H1 (cell line): ENCODE measurements around the gene IRGQ. TPM values are rescaled to one million over a fixed set of nuclear protein-coding genes. Genes with fewer than 3 reads are reported as not detected.

Source experiments
- CTCF ChIA-PET: fragments of 300-600 bp; sonication (Branson Sonifier 250); formaldehyde crosslinking; loops from one replicate; lab custom pipeline; 2021; ENCODE audit not compliant: partially characterized antibody; lab: Charles Lee
- POLR2A ChIA-PET: fragments of 300-600 bp; sonication (Branson Sonifier 250); formaldehyde crosslinking; loops from one replicate; lab custom pipeline; 2021; ENCODE audit warnings: inconsistent platforms; ENCODE audit not compliant: partially characterized antibody; lab: Charles Lee
- DNase-seq, 2 experiments: peaks; one replicate each; pipeline versions ENCODE4 v3.0.0 to v3.0.0-alpha.2; 2010 to 2022; ENCODE audit warnings: low spot score in 2 of 2, low read depth in 1 of 2, mixed read lengths in 1 of 2
- FAIRE-seq: peaks from 2 replicates; lab custom pipeline; 2011; peaks lifted over from hg19 to GRCh38; lab: Jason Lieb, UNC
- H2AFZ ChIP-seq: 2 replicates; pipeline ENCODE4 v1.8.1; 2012; ENCODE audit warnings: low read length, inconsistent platforms
- H2AK5ac ChIP-seq: 2 replicates; pipeline ENCODE4 v1.6.1; 2013; ENCODE audit warnings: low read depth, low read length
- H2BK120ac ChIP-seq: replicated peaks from 2 replicates; pipeline ENCODE3; 2013; ENCODE audit warnings: low read depth, low read length, inconsistent platforms
- H2BK12ac ChIP-seq: 2 replicates; pipeline ENCODE4 v1.6.1; 2013; ENCODE audit warnings: low read depth, low read length
- H2BK15ac ChIP-seq: 2 replicates; pipeline ENCODE4 v1.6.1; 2013; ENCODE audit warnings: low read length
- H2BK20ac ChIP-seq: 2 replicates; pipeline ENCODE4 v1.6.1; 2013; ENCODE audit warnings: low read length
- H2BK5ac ChIP-seq: 2 replicates; pipeline ENCODE4 v1.6.1; 2013; ENCODE audit warnings: low read depth, low read length
- H3K14ac ChIP-seq: 2 replicates; pipeline ENCODE4 v1.6.1; 2013; ENCODE audit warnings: inconsistent platforms; ENCODE audit not compliant: insufficient read length
- H3K18ac ChIP-seq: 2 replicates; pipeline ENCODE4 v1.6.1; 2013; ENCODE audit warnings: low read length; ENCODE audit errors: extremely low read depth
- H3K23ac ChIP-seq: 2 replicates; pipeline ENCODE4 v1.6.1; 2013; ENCODE audit warnings: inconsistent platforms; ENCODE audit not compliant: insufficient read length
- H3K23me2 ChIP-seq: 2 replicates; pipeline ENCODE4 v1.6.1; 2013; ENCODE audit warnings: low read depth, low read length
- H3K27ac ChIP-seq: 2 replicates; pipeline ENCODE4 v1.6.1; 2011; ENCODE audit warnings: low read depth, low read length, inconsistent platforms
- H3K27me3 ChIP-seq, 4 experiments: replicated peaks in 1 of 4; 1 replicate in 1 of 4; 2 replicates in 3 of 4; pipeline versions ENCODE4 v1.6.1 to v1.8.1; 2011 to 2013; ENCODE audit warnings: low read length in 3 of 4, mild to moderate bottlenecking in 3 of 4, inconsistent platforms in 2 of 4, mixed read lengths in 2 of 4, moderate library complexity in 1 of 4; ENCODE audit not compliant: control insufficient read depth in 3 of 4, insufficient read depth in 3 of 4; ENCODE audit errors: extremely low read depth in 1 of 4
- H3K36me3 ChIP-seq, 4 experiments: 2 replicates each; pipeline versions ENCODE4 v1.6.1 to v1.8.1; 2011 to 2013; ENCODE audit warnings: mild to moderate bottlenecking in 4 of 4, low read length in 3 of 4, moderate library complexity in 2 of 4, control low read depth in 1 of 4, inconsistent platforms in 1 of 4; ENCODE audit not compliant: insufficient read depth in 4 of 4, control insufficient read depth in 2 of 4
- H3K4ac ChIP-seq: replicated peaks from 2 replicates; pipeline ENCODE3; 2013; ENCODE audit warnings: low read length, low read depth, mixed read lengths, inconsistent platforms; ENCODE audit not compliant: insufficient read length
- H3K4me1 ChIP-seq, 4 experiments: replicated peaks in 1 of 4; 1 replicate in 1 of 4; 2 replicates in 3 of 4; pipeline versions ENCODE4 v1.6.1 to v1.8.1; 2011 to 2013; ENCODE audit warnings: low read length in 3 of 4, inconsistent platforms in 2 of 4, mixed read lengths in 1 of 4; ENCODE audit not compliant: insufficient read depth in 4 of 4, control insufficient read depth in 3 of 4
- H3K4me2 ChIP-seq, 2 experiments: 2 replicates each; pipeline versions ENCODE4 v1.6.1 to v1.8.1; 2011 to 2013; ENCODE audit warnings: low read depth in 2 of 2, low read length in 2 of 2, control low read depth in 1 of 2, inconsistent platforms in 1 of 2, mild to moderate bottlenecking in 1 of 2; ENCODE audit not compliant: insufficient read depth in 1 of 2
- H3K4me3 ChIP-seq, 4 experiments: fragments of 200-600, 300-600 bp in 1 of 4; sonication (generic), shearing (Covaris generic), sonication (Bioruptor Twin) in 1 of 4; 2 replicates each; pipeline versions ENCODE4 v1.5.1 to v1.8.1; 2011 to 2016; ENCODE audit warnings: low read length in 4 of 4, low read depth in 3 of 4, control low read depth in 2 of 4, inconsistent platforms in 2 of 4, mild to moderate bottlenecking in 2 of 4, mixed read lengths in 1 of 4, moderate library complexity in 1 of 4; ENCODE audit not compliant: insufficient read depth in 2 of 4; ENCODE audit errors: extremely low read depth in 1 of 4
- H3K56ac ChIP-seq: replicated peaks from 2 replicates; pipeline ENCODE3; 2013; ENCODE audit warnings: low read depth, mild to moderate bottlenecking, mixed read lengths, low read length, inconsistent platforms; ENCODE audit not compliant: insufficient read length
- H3K79me1 ChIP-seq: 2 replicates; pipeline ENCODE4 v1.6.1; 2013; ENCODE audit warnings: low read depth, low read length, control low read depth
- H3K79me2 ChIP-seq, 2 experiments: 2 replicates each; pipeline versions ENCODE4 v1.6.1 to v1.8.1; 2012 to 2013; ENCODE audit warnings: low read length in 2 of 2, mild to moderate bottlenecking in 2 of 2, inconsistent platforms in 1 of 2; ENCODE audit not compliant: insufficient read depth in 2 of 2, control insufficient read depth in 1 of 2
- H3K9ac ChIP-seq, 4 experiments: replicated peaks in 1 of 4; 1 replicate in 1 of 4; 2 replicates in 3 of 4; pipeline versions ENCODE4 v1.6.1 to v1.8.1; 2011 to 2013; ENCODE audit warnings: low read depth in 3 of 4, low read length in 3 of 4, control low read depth in 2 of 4, mild to moderate bottlenecking in 2 of 4, moderate library complexity in 2 of 4, inconsistent platforms in 1 of 4; ENCODE audit errors: extremely low read depth in 1 of 4
- H3K9me3 ChIP-seq, 2 experiments: 2 replicates each; pipeline versions ENCODE4 v1.6.1 to v1.8.1; 2012 to 2013; ENCODE audit warnings: mild to moderate bottlenecking in 2 of 2, moderate library complexity in 2 of 2, control low read depth in 1 of 2, inconsistent platforms in 1 of 2, low read depth in 1 of 2, low read length in 1 of 2, mixed read lengths in 1 of 2; ENCODE audit not compliant: insufficient read depth in 2 of 2
- H4K20me1 ChIP-seq, 2 experiments: replicated peaks in 1 of 2; 2 replicates each; pipeline versions ENCODE3 to v1.8.1; 2011 to 2013; ENCODE audit warnings: inconsistent platforms in 2 of 2, low read length in 2 of 2, mild to moderate bottlenecking in 1 of 2; ENCODE audit not compliant: insufficient read depth in 2 of 2, control insufficient read depth in 1 of 2
- H4K5ac ChIP-seq: 2 replicates; pipeline ENCODE4 v1.6.1; 2013; ENCODE audit warnings: low read length, low read depth, mixed read lengths, inconsistent platforms; ENCODE audit not compliant: insufficient read length
- H4K8ac ChIP-seq: 2 replicates; pipeline ENCODE4 v1.8.0; 2013; ENCODE audit warnings: mild to moderate bottlenecking, moderate library complexity, low read length, inconsistent platforms; ENCODE audit not compliant: insufficient read depth; ENCODE audit errors: extremely low read depth
- H4K91ac ChIP-seq: replicated peaks from 2 replicates; pipeline ENCODE3; 2013; ENCODE audit warnings: low read length, mixed read lengths, inconsistent platforms; ENCODE audit not compliant: insufficient read length
- CBX5 ChIP-seq: fragments of 300-800, 300-1000 bp; sonication (generic); IDR thresholded peaks from 2 replicates; pipeline ENCODE4 v1.7.1; 2016; ENCODE audit warnings: antibody characterized with exemption, low read length, low read depth
- CREB1 ChIP-seq: IDR thresholded peaks from 2 replicates; pipeline ENCODE4 v1.6.1; 2012; ENCODE audit warnings: inconsistent platforms
- HDAC2 ChIP-seq, 2 experiments: fragments of 300-600 bp in 1 of 2; sonication (generic) in 1 of 2; IDR thresholded peaks; 2 replicates each; pipeline ENCODE4 v1.6.1; 2011 to 2012; ENCODE audit warnings: low read depth in 2 of 2, low read length in 2 of 2, mild to moderate bottlenecking in 2 of 2, moderate library complexity in 2 of 2, borderline replicate concordance in 1 of 2, inconsistent platforms in 1 of 2
- KDM5A ChIP-seq: fragments of 200-600 bp; IDR thresholded peaks from 2 replicates; pipeline ENCODE4 v1.7.1; 2012; ENCODE audit warnings: mild to moderate bottlenecking, low read length, inconsistent platforms, mixed read lengths
- TBP ChIP-seq: IDR thresholded peaks from 2 replicates; pipeline ENCODE4 v1.6.1; 2011; ENCODE audit warnings: low read depth, low read length, improper control_type of control experiment
- WGBS, 2 experiments: shearing (Covaris generic) in 1 of 2; methylation state at CpG; one replicate each; pipeline versions ENCODE4 v1.1.6 to v1.1.7; 2013 to 2015; ENCODE audit warnings: low lambda C conversion rate in 2 of 2, mixed read lengths in 2 of 2, inconsistent platforms in 1 of 2, low coverage in 1 of 2, missing lambda C conversion rate in 1 of 2; ENCODE audit not compliant: insufficient replicate concordance in 2 of 2, insufficient coverage in 1 of 2, insufficient read length in 1 of 2; ENCODE audit errors: extremely low coverage in 1 of 2, missing lambda C conversion rate in 1 of 2; 5-methylcytosine and 5-hydroxymethylcytosine counted together
- polyA plus RNA-seq, 7 experiments: library from polyadenylated mRNA; depleted of rRNA in 3 of 7; stranded (reverse) in 5 of 7; unstranded in 2 of 7; fragments of >200 nt in 5 of 7; fragments of 200-250 nt in 2 of 7; gene quantifications; 1 replicate in 5 of 7; 2 replicates in 1 of 7; 4 replicates in 1 of 7; pipeline versions ENCODE4 v1.2.1 to v1.2.3, GENCODE V29; 2011 to 2013; ENCODE audit warnings: missing spikeins in 2 of 7, mixed read lengths in 2 of 7
- total RNA-seq: library from RNA; stranded (reverse); fragmentation: NEBNext Ultra II Directional; extraction: Animal tissue kit (Norgen Biotek cat#: 25700); gene quantifications from 2 replicates; pipeline ENCODE4 v1.2.1, GENCODE V29; 2021
- TF ChIP-seq, protein P1 (sequence below): IDR thresholded peaks from 2 replicates; pipeline ENCODE4 v1.6.1; 2011; ENCODE audit warnings: low read length, improper control_type of control experiment

The IRGQ gene
- total and polyA plus RNA-seq, 2 of the 8 experiments (the other 6 are each of a cell fraction or from before 2014, with no cell fraction given), result 16.0 to 42.9 TPM

DNA sequence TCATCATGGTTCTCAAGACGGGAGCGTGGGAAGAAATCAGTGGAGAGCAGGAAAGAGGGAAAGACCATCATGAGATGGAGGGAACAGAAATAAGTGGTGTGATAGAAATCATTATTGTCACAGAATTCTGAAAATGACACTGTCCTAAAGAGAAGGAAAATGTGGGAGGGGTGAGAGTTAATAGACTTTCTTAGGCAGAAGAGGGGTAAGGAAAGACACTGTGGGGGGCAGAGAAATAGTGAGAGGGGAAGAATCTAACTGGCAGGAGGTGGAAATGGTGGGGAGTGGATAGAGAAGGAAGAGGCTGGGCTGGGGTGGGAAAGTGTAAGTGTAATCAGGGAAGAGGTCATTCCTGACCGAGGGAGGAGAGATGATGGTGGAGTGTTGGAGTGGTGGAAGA is 17.1 kb downstream of the IRGQ start:
- 94% methylated on average over 3 of the region's 3 CpGs; no CpG with 5 or more reads in 1 of the 2 experiments for WGBS, 2 experiments
- Histone ChIP-seq H4K91ac (no peak overlapping the region), H3K18ac (no peak overlapping the region)

More for the DNA sequence above, 17.1 kb downstream of the IRGQ start:
- no peaks in the 10 kb centered on the region for H3K27me3 ChIP-seq
- POLR2A ChIA-PET, result interaction anchor here (3.6 kb wide), 1 partner anchor 11 kb away, joined by 14 read pairs; no protein-coding TSS in a partner anchor
- peaks cover 25% of the 10 kb centered on the region for H3K23me2 ChIP-seq
- no peak overlapping the region for H2BK15ac ChIP-seq
- H4K5ac ChIP-seq, result no peak overlapping the region
- TF ChIP-seq CBX5, result no peak
- no peak for TF ChIP-seq TBP
- TF ChIP-seq, protein P1, sequence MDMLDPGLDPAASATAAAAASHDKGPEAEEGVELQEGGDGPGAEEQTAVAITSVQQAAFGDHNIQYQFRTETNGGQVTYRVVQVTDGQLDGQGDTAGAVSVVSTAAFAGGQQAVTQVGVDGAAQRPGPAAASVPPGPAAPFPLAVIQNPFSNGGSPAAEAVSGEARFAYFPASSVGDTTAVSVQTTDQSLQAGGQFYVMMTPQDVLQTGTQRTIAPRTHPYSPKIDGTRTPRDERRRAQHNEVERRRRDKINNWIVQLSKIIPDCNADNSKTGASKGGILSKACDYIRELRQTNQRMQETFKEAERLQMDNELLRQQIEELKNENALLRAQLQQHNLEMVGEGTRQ, result no peak
- no peak for TF ChIP-seq CREB1
- no peak for TF ChIP-seq KDM5A
- no peak for TF ChIP-seq HDAC2 (IDR thresholded peaks at IDR 0.05; ENCODE audit: borderline replicate concordance in 1 of 2, low read depth in 2 of 2, low read length in 2 of 2)
- TF ChIP-seq, all 59 proteins: peak for 0
- FAIRE-seq (no peak), DNase-seq (no peak)
- Histone ChIP-seq H3K9me3 (no peaks in the 10 kb centered on the region), H2AK5ac (no peak overlapping the region), H2BK5ac (no peak overlapping the region), H2BK20ac (no peak overlapping the region), H3K56ac (no peak overlapping the region), H3K14ac (no peak overlapping the region), H3K27ac (no peak overlapping the region), H3K4me1 (peaks cover 0 to 19% (median 12%) of the 10 kb centered on the region in 4 experiments; a peak in 6 of 7 replicates), H3K23ac (no peak overlapping the region), H3K79me2 (peaks cover 0 to 8% of the 10 kb centered on the region in 2 experiments; a peak in 2 of 4 replicates), H3K4me3 (no peak overlapping the region), H3K36me3 (no peaks in the 10 kb centered on the region), H3K9ac (peak overlapping the region in 1 of 4 experiments; percentile 32; a peak in 1 of 7 replicates), H3K4ac (no peak overlapping the region), H3K4me2 (no peak overlapping the region; a peak in 1 of 4 replicates), H3K79me1 (peaks cover 9% of the 10 kb centered on the region), H2BK12ac (no peak overlapping the region), H2BK120ac (no peak overlapping the region), H4K20me1 (no peaks in the 10 kb centered on the region), H4K8ac (no peak overlapping the region), H2AFZ (no peak overlapping the region)
- CTCF ChIA-PET, result interaction anchor here (1.0 to 3.3 kb wide), 2 partner anchors 16 to 23 kb away, joined by 3 to 25 read pairs; partner anchors contain the start of gene IRGQ
